Measurements from ENCODE around the gene RALGAPA2. TPM values are rescaled to one million over a fixed set of nuclear protein-coding genes. Genes with fewer than 3 reads are reported as not detected.

RALGAPA2 gene
- total RNA-seq, 4 donors from 2014 or later: 20.1 to 27.7 (median 23.0) TPM

DNA sequence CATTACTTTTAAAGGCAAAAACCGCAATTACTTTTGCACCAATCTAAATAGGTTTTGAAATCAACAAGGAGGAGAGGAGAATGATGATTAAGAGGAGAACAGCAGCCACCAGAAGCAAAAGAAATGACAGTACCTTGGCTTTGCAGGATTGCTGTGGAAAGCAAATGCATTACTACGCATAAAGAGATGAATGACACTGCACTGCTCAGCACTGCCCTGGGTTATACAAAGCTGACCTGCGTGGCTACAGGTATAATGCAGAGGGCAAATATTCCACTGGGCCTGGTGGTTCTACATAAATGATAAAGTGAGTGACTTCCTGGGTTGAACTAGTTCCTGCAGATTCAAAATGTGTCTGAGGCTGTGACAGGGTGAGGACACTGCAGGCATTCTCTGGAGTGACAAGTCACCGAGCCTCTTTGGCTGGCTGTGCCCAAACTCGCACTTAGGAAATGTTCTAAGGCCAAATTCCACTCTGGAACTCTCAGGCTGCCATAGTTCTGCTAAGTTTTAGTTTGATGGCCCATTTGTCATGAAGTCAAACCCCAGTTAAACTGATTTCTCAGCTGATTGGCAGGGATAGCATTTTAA, 265.9 kb downstream of the RALGAPA2 start:
- intact Hi-C loops (cut with DNase I): no loop called here
- 92% methylated on average over 5 of the region's 5 CpGs for WGBS
- TF ChIP-seq POLR2A (IDR thresholded peaks at IDR 0.05; ENCODE audit: low read depth): no peak
- TF ChIP-seq EP300 (IDR thresholded peaks at IDR 0.05): no peak
- TF ChIP-seq, protein P1, sequence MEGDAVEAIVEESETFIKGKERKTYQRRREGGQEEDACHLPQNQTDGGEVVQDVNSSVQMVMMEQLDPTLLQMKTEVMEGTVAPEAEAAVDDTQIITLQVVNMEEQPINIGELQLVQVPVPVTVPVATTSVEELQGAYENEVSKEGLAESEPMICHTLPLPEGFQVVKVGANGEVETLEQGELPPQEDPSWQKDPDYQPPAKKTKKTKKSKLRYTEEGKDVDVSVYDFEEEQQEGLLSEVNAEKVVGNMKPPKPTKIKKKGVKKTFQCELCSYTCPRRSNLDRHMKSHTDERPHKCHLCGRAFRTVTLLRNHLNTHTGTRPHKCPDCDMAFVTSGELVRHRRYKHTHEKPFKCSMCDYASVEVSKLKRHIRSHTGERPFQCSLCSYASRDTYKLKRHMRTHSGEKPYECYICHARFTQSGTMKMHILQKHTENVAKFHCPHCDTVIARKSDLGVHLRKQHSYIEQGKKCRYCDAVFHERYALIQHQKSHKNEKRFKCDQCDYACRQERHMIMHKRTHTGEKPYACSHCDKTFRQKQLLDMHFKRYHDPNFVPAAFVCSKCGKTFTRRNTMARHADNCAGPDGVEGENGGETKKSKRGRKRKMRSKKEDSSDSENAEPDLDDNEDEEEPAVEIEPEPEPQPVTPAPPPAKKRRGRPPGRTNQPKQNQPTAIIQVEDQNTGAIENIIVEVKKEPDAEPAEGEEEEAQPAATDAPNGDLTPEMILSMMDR (IDR thresholded peaks at IDR 0.05): no peak
- no peak for TF ChIP-seq POLR2AphosphoS5 (IDR thresholded peaks at IDR 0.05)
- Histone ChIP-seq H3K9me3 (no peaks in the 10 kb centered on the region), H3K27ac (replicated peaks in 1 of 4) (no peak overlapping the region), H3K4me1 (peaks cover 4 to 12% (median 11%) of the 10 kb centered on the region in 4 donors), H3K27me3 (no peaks in the 10 kb centered on the region), H3K36me3 (peaks cover 0 to 1% (median 0%) of the 10 kb centered on the region in 4 donors), H3K4me3 (no peak overlapping the region)
- no peak for DNase-seq (ENCODE audit: extremely low spot score)

DNA sequence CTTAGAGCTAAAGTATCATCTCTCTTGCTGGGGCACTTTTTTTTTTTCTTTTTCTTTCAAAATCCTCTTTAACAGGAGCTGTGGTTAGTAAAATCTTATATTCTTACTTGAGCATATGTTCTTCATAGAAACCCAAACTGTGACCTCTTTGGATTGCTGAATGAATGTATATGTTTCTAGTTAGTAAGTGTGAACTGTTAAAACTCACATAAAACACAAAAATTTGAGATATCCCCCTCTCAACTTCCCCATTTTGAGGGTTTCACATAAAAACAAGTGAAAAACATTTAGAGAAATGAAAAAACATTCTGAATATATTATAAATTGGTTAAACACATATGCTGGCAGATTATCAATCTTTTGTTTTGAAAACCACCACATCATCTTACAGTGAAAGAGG, 266.4 kb downstream of the RALGAPA2 start:
- Histone ChIP-seq H3K9me3 (no peaks in the 10 kb centered on the region), H3K4me1 (peaks cover 4 to 9% (median 7%) of the 10 kb centered on the region in 4 donors), H3K4me3 (no peak overlapping the region), H3K27ac (replicated peaks in 1 of 4) (no peak overlapping the region), H3K27me3 (no peaks in the 10 kb centered on the region), H3K36me3 (peaks cover 0 to 6% (median 2%) of the 10 kb centered on the region in 4 donors)
- intact Hi-C loops (cut with DNase I): no loop called here
- TF ChIP-seq, protein P1 (IDR thresholded peaks at IDR 0.05): no peak
- no peak for TF ChIP-seq POLR2A (IDR thresholded peaks at IDR 0.05; ENCODE audit: low read depth)
- no peak for TF ChIP-seq EP300 (IDR thresholded peaks at IDR 0.05)
- TF ChIP-seq POLR2AphosphoS5 (IDR thresholded peaks at IDR 0.05): no peak
- DNase-seq (ENCODE audit: extremely low spot score): no peak

DNA sequence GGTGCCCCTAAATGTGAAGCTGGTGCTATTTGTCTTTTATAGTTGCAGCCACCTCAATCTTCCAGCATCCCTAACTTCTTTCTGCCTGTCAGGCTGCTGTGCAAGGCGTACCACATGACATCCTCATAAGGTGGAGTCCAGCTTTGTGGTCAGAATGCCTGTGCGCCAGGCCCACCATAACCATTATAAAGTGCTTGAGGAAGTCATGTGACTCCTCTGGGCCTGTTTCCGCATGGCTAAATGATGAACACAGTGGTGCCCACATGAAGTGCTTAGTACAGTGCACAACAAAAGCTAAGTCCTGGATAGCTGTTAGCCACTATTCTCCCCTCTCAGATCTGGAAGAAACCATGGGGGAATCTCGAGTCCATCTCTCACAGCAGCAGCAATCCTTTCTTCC, 268.9 kb downstream of the RALGAPA2 start:
- Histone ChIP-seq H3K9me3 (no peaks in the 10 kb centered on the region), H3K27ac (replicated peaks in 1 of 4) (no peak overlapping the region), H3K27me3 (no peaks in the 10 kb centered on the region), H3K36me3 (peaks cover 0 to 10% (median 4%) of the 10 kb centered on the region in 4 donors), H3K4me3 (no peak overlapping the region), H3K4me1 (peaks cover 0 to 4% (median 0%) of the 10 kb centered on the region in 4 donors)
- no peak for DNase-seq (ENCODE audit: extremely low spot score)
- intact Hi-C loops (cut with DNase I): no loop called here
- WGBS: 76% methylated on average over 4 of the region's 4 CpGs
- TF ChIP-seq POLR2A (IDR thresholded peaks at IDR 0.05; ENCODE audit: low read depth): no peak
- no peak for TF ChIP-seq EP300 (IDR thresholded peaks at IDR 0.05)
- no peak for TF ChIP-seq POLR2AphosphoS5 (IDR thresholded peaks at IDR 0.05)
- TF ChIP-seq, protein P1 (IDR thresholded peaks at IDR 0.05): no peak

DNA sequence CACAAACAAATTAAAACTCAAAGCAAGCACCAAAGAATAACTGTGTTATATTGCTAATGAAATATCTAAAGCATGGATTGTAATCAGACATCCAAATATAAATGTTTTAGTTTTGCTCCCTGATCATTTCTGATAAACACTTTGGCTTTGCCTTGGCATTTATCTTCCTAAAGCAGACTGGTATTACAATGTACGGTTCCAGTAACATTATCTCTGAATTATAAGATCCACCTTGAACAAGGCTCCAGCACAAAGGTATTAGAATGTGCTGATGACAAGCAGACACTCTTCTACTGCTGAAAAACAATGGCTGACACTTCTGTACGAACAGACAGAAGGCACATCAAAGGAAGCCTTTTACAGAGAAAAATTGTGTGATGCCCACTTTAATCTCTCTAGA, 270.0 kb downstream of the RALGAPA2 start:
- intact Hi-C loops (cut with DNase I): no loop called here
- Histone ChIP-seq H3K36me3 (peaks cover 0 to 12% (median 9%) of the 10 kb centered on the region in 4 donors), H3K27me3 (no peaks in the 10 kb centered on the region), H3K27ac (replicated peaks in 1 of 4) (no peak overlapping the region), H3K9me3 (no peaks in the 10 kb centered on the region), H3K4me1 (peaks cover 0 to 4% (median 0%) of the 10 kb centered on the region in 4 donors), H3K4me3 (no peak overlapping the region)
- DNase-seq (ENCODE audit: extremely low spot score): no peak
- no peak for TF ChIP-seq POLR2AphosphoS5 (IDR thresholded peaks at IDR 0.05)
- TF ChIP-seq, protein P1 (IDR thresholded peaks at IDR 0.05): no peak
- no peak for TF ChIP-seq POLR2A (IDR thresholded peaks at IDR 0.05; ENCODE audit: low read depth)
- no peak for TF ChIP-seq EP300 (IDR thresholded peaks at IDR 0.05)
- 84% methylated on average over 2 of the region's 2 CpGs for WGBS

Measured in esophagus muscularis mucosa (tissue), 4 donors.